Upper lobe of left lung (tissue), 6 donors: ENCODE measurements around the gene CRTC2. TPM values are rescaled to one million over a fixed set of nuclear protein-coding genes. Genes with fewer than 3 reads are reported as not detected.

Source experiments
- ATAC-seq, 2 donors: fragments of 200-7000 bp; cut with Tn5 transposase; one replicate each; pipeline ENCODE4 v1.9.1; 2022; ENCODE audit warnings: mild to moderate bottlenecking in 2 of 2, moderate library complexity in 2 of 2; ENCODE audit not compliant: low FRiP score in 2 of 2
- DNase-seq, 2 donors: peaks; one replicate each; pipeline ENCODE4 v3.0.0-alpha.2; 2019 to 2020
- H3K27ac ChIP-seq, 4 donors: fragments of 200-600 bp; sonication (generic); one replicate each; pipeline ENCODE4 v1.5.1; 2016 to 2019
- H3K27me3 ChIP-seq, 4 donors: fragments of 200-600 bp; sonication (generic); one replicate each; pipeline ENCODE4 v1.5.1; 2017 to 2019
- H3K36me3 ChIP-seq, 4 donors: fragments of 200-600 bp; sonication (generic); one replicate each; pipeline ENCODE4 v1.5.1; 2016 to 2019
- H3K4me1 ChIP-seq, 4 donors: fragments of 200-600 bp; sonication (generic); one replicate each; pipeline ENCODE4 v1.5.1; 2018 to 2019
- H3K4me3 ChIP-seq, 4 donors: fragments of 200-600 bp; sonication (generic); one replicate each; pipeline ENCODE4 v1.5.1; 2017 to 2019; ENCODE audit warnings: mild to moderate bottlenecking in 2 of 4, moderate library complexity in 1 of 4
- H3K9me3 ChIP-seq, 4 donors: fragments of 200-600 bp; sonication (generic); one replicate each; pipeline ENCODE4 v1.5.1; 2018 to 2019
- EP300 ChIP-seq, 4 donors: sonication (generic); formaldehyde crosslinking; IDR thresholded peaks; one replicate each; pipeline ENCODE4 v1.5.1; 2017; ENCODE audit warnings: antibody characterized with exemption in 4 of 4, control low read depth in 2 of 4
- POLR2A ChIP-seq, 4 donors: fragments of 450-650 bp; IDR thresholded peaks; one replicate each; pipeline ENCODE4 v1.5.1; 2016 to 2017; ENCODE audit warnings: antibody characterized with exemption in 4 of 4, mild to moderate bottlenecking in 2 of 4
- POLR2AphosphoS5 ChIP-seq, 2 donors: sonication (generic); formaldehyde crosslinking; IDR thresholded peaks; one replicate each; pipeline ENCODE4 v1.5.1; 2017; ENCODE audit warnings: antibody characterized with exemption in 2 of 2
- WGBS, 2 donors: methylation state at CpG; one replicate each; pipeline ENCODE4 v1.1.5; 2017 to 2018; 5-methylcytosine and 5-hydroxymethylcytosine counted together
- total RNA-seq, 6 donors: library from RNA; depleted of rRNA in 4 of 6; stranded (reverse); fragments of >200 nt in 4 of 6; gene quantifications; one replicate each; pipeline versions ENCODE4 v1.1.0 to v1.2.1, GENCODE V29; 2016 to 2021
- TF ChIP-seq, protein P1 (sequence below), 6 experiments: fragments of 450-650 bp in 4 of 6; fragments of 200-600 bp in 2 of 6; sonication (generic) in 2 of 6; IDR thresholded peaks; one replicate each; pipeline ENCODE4 v1.5.1; 2016 to 2019; ENCODE audit warnings: antibody characterized with exemption in 6 of 6
- donor health status: DM: no; HTN: no; CAD: no; lungs with moderate emphysema.
- donor health status: DM: no; HTN: yes; CAD: no; lungs with severe emphysema.

CRTC2 gene
- total RNA-seq, 6 donors from 2014 or later: 19.4 to 93.2 (median 37.6) TPM

DNA sequence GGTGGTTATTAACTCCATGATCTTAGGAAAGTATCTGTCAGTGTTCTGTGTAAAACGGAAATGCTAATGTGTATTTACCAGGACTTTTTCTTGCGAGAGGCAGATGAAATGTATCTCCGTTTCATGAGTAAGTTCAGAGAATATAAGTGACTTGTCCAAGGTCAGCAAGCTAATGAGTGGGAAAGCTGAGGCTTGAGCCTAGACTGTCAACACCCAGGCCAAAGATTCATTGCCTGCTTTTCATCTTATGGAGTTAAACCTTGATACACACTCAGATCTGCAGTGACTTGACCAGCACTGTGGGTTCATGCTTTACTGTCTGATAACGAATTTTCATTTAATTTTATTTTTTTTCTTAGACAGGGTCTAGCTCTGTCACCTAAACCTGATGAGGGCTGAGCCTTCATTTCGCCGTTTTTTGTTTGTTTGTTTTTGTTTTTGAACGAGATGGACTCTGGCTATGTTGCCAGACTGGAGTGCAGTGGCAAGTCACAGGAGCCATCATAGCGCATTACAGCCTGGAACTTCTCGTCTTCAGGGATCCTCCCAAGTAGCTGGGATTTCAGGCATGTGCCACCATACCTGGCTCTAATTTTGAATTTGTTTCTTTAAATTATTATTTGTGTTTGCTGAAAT, 20.0 kb upstream of the CRTC2 start:
- Histone ChIP-seq H3K27me3 (no peaks in the 10 kb centered on the region), H3K4me1 (peaks cover 14 to 22% (median 18%) of the 10 kb centered on the region in 4 donors), H3K9me3 (no peaks in the 10 kb centered on the region), H3K36me3 (peaks cover 3 to 49% (median 29%) of the 10 kb centered on the region in 4 donors), H3K4me3 (peak overlapping the region in 3 of 4 donors; percentile 63 to 74 (median 70)), H3K27ac (peak overlapping the region; percentile 86 to 96 (median 93))
- WGBS, 2 donors: 66 to 70% methylated on average over 9 of the region's 9 CpGs
- no peak for DNase-seq
- no peak for ATAC-seq
- TF ChIP-seq, protein P1, sequence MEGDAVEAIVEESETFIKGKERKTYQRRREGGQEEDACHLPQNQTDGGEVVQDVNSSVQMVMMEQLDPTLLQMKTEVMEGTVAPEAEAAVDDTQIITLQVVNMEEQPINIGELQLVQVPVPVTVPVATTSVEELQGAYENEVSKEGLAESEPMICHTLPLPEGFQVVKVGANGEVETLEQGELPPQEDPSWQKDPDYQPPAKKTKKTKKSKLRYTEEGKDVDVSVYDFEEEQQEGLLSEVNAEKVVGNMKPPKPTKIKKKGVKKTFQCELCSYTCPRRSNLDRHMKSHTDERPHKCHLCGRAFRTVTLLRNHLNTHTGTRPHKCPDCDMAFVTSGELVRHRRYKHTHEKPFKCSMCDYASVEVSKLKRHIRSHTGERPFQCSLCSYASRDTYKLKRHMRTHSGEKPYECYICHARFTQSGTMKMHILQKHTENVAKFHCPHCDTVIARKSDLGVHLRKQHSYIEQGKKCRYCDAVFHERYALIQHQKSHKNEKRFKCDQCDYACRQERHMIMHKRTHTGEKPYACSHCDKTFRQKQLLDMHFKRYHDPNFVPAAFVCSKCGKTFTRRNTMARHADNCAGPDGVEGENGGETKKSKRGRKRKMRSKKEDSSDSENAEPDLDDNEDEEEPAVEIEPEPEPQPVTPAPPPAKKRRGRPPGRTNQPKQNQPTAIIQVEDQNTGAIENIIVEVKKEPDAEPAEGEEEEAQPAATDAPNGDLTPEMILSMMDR (IDR thresholded peaks at IDR 0.05): no peak
- TF ChIP-seq POLR2AphosphoS5 (IDR thresholded peaks at IDR 0.05) (no peak), EP300 (IDR thresholded peaks at IDR 0.05) (no peak), POLR2A (IDR thresholded peaks at IDR 0.05) (no peak)

- H3K9me3 ChIP-seq: no peaks in the 10 kb centered on the region
- WGBS, 2 donors: 1% methylated on average over 9 to 50 of the region's 75 CpGs
- H3K4me1 ChIP-seq: peaks cover 14 to 22% (median 18%) of the 10 kb centered on the region in 4 donors
- TF ChIP-seq POLR2AphosphoS5 (IDR thresholded peaks at IDR 0.05) (peak; percentile 83 to 97), POLR2A (IDR thresholded peaks at IDR 0.05) (peak; percentile 70 to 98 (median 88)), EP300 (IDR thresholded peaks at IDR 0.05) (no peak)
- TF ChIP-seq, protein P1 (IDR thresholded peaks at IDR 0.05): peak in 3 of 6 experiments; percentile 8 to 17 (median 15)
- ATAC-seq (peak; percentile 94 to 98), DNase-seq (peak; percentile 92 to 97)
- no peaks in the 10 kb centered on the region for H3K27me3 ChIP-seq
- peak within 1 kb of the TSS; percentile 86 to 96 (median 93) for H3K27ac ChIP-seq
- H3K36me3 ChIP-seq: peaks cover 3 to 54% (median 27%) of the 10 kb centered on the region in 4 donors
- H3K4me3 ChIP-seq: peak within 1 kb of the TSS; percentile 63 to 93 (median 72)
Observed at GRCh38 chr1:153977250-153978240, 19.1 kb upstream of the CRTC2 start, which contains the start of gene JTB. JTB (minus strand) TSS chr1:153977674; CDS start chr1:153977252, 422 bp downstream.

GRCh38 chr1:153976819-153977249, 18.4 kb upstream of the CRTC2 start:
- H3K9me3 ChIP-seq: no peaks in the 10 kb centered on the region
- no peak for TF ChIP-seq POLR2AphosphoS5 (IDR thresholded peaks at IDR 0.05)
- TF ChIP-seq EP300 (IDR thresholded peaks at IDR 0.05): no peak
- TF ChIP-seq, protein P1 (IDR thresholded peaks at IDR 0.05): no peak
- no peak for TF ChIP-seq POLR2A (IDR thresholded peaks at IDR 0.05)
- DNase-seq (no peak), ATAC-seq (peak in 1 of 2 donors; percentile 19)
- H3K27me3 ChIP-seq: no peaks in the 10 kb centered on the region
- WGBS, 2 donors: 0 to 1% methylated on average over 13 to 16 of the region's 16 CpGs
- peaks cover 14 to 22% (median 18%) of the 10 kb centered on the region in 4 donors for H3K4me1 ChIP-seq
- peaks cover 3 to 47% (median 25%) of the 10 kb centered on the region in 4 donors for H3K36me3 ChIP-seq
- peak overlapping the region; percentile 63 to 93 (median 72) for H3K4me3 ChIP-seq
- peak overlapping the region; percentile 86 to 96 (median 93) for H3K27ac ChIP-seq

- Histone ChIP-seq H3K27ac (no peak overlapping the region), H3K27me3 (no peaks in the 10 kb centered on the region), H3K36me3 (peaks cover 3 to 34% (median 25%) of the 10 kb centered on the region in 4 donors), H3K9me3 (no peaks in the 10 kb centered on the region), H3K4me3 (no peak overlapping the region), H3K4me1 (peaks cover 17 to 26% (median 20%) of the 10 kb centered on the region in 4 donors)
- ATAC-seq (no peak), DNase-seq (no peak)
- WGBS, 2 donors: 83 to 86% methylated on average over 6 to 7 of the region's 7 CpGs
- no peak for TF ChIP-seq EP300 (IDR thresholded peaks at IDR 0.05)
- no peak for TF ChIP-seq POLR2AphosphoS5 (IDR thresholded peaks at IDR 0.05)
- TF ChIP-seq, protein P1 (IDR thresholded peaks at IDR 0.05): no peak
Observed at GRCh38 chr1:153973525-153973924, 15.1 kb upstream of the CRTC2 start.
